ENCODE results near the gene TSPAN6. TPM values are rescaled to one million over a fixed set of nuclear protein-coding genes. Genes with fewer than 3 reads are reported as not detected.

Gene TSPAN6
- total and polyA plus RNA-seq, 2 of the 13 experiments (the other 11 are each of a cell fraction or from before 2014, with no cell fraction given) = 78.9 to 133 TPM

GRCh38 chrX:100636321-100636991 lies at the start of gene TSPAN6 (continued):
- TF ChIP-seq SALL1 (CRISPR knock-in tag; IDR thresholded peaks at IDR 0.05) = 0 out of 2 replicates have a peak, but pooled peaks have one; percentile 9
- TF ChIP-seq PHF8 (CRISPR knock-in tag; IDR thresholded peaks at IDR 0.05) = peak; percentile 64
- TF ChIP-seq POLR2A (IDR thresholded peaks at IDR 0.05; ENCODE audit: insufficient read depth in 1 of 2, low read depth in 2 of 2, low read length in 2 of 2) = peak; percentile 51 to 52; a peak in 2 of 4 replicates
- peak; percentile 90 for TF ChIP-seq RBFOX2 (IDR thresholded peaks at IDR 0.05; ENCODE audit: low read depth, low read length)
- TF ChIP-seq ZNF644 (CRISPR knock-in tag; IDR thresholded peaks at IDR 0.05; ENCODE audit: low read depth) = no peak
- TF ChIP-seq HIVEP1 (CRISPR knock-in tag; IDR thresholded peaks at IDR 0.05) = no peak
- TF ChIP-seq ZNF20 (CRISPR knock-in tag; IDR thresholded peaks at IDR 0.05) = no peak
- TF ChIP-seq DMAP1 (CRISPR knock-in tag; IDR thresholded peaks at IDR 0.05) = peak; percentile 39; the same call in 1 of the 2 replicates
- peak; percentile 14; the same call in 1 of the 2 replicates for TF ChIP-seq NR2C2 (CRISPR knock-in tag; IDR thresholded peaks at IDR 0.05; ENCODE audit: borderline replicate concordance)
- TF ChIP-seq ZNF570 (CRISPR knock-in tag; IDR thresholded peaks at IDR 0.05; ENCODE audit: borderline replicate concordance) = no peak
- peak; percentile 35 for TF ChIP-seq RBM39 (IDR thresholded peaks at IDR 0.05; ENCODE audit: low read depth, low read length, poor library complexity, severe bottlenecking)
- TF ChIP-seq ZNF777 (CRISPR knock-in tag; IDR thresholded peaks at IDR 0.05) = peak; percentile 62
- TF ChIP-seq ZNF263 (CRISPR knock-in tag; IDR thresholded peaks at IDR 0.05) = 0 out of 2 replicates have a peak, but pooled peaks have one; percentile 12
- peak; percentile 64; the same call in 1 of the 2 replicates for TF ChIP-seq ZFY (CRISPR knock-in tag; IDR thresholded peaks at IDR 0.05)
- peak; percentile 39; the same call in 1 of the 2 replicates for TF ChIP-seq ZNF501 (CRISPR knock-in tag; IDR thresholded peaks at IDR 0.05)
- TF ChIP-seq TSC22D2 (CRISPR knock-in tag; IDR thresholded peaks at IDR 0.05; ENCODE audit: borderline replicate concordance) = no peak
- peak; percentile 56 for TF ChIP-seq TAF1 (CRISPR knock-in tag; IDR thresholded peaks at IDR 0.05)
- peak; percentile 52; the same call in 1 of the 2 replicates for TF ChIP-seq ETV5 (CRISPR knock-in tag; IDR thresholded peaks at IDR 0.05; ENCODE audit: borderline replicate concordance)
- TF ChIP-seq, protein P1, sequence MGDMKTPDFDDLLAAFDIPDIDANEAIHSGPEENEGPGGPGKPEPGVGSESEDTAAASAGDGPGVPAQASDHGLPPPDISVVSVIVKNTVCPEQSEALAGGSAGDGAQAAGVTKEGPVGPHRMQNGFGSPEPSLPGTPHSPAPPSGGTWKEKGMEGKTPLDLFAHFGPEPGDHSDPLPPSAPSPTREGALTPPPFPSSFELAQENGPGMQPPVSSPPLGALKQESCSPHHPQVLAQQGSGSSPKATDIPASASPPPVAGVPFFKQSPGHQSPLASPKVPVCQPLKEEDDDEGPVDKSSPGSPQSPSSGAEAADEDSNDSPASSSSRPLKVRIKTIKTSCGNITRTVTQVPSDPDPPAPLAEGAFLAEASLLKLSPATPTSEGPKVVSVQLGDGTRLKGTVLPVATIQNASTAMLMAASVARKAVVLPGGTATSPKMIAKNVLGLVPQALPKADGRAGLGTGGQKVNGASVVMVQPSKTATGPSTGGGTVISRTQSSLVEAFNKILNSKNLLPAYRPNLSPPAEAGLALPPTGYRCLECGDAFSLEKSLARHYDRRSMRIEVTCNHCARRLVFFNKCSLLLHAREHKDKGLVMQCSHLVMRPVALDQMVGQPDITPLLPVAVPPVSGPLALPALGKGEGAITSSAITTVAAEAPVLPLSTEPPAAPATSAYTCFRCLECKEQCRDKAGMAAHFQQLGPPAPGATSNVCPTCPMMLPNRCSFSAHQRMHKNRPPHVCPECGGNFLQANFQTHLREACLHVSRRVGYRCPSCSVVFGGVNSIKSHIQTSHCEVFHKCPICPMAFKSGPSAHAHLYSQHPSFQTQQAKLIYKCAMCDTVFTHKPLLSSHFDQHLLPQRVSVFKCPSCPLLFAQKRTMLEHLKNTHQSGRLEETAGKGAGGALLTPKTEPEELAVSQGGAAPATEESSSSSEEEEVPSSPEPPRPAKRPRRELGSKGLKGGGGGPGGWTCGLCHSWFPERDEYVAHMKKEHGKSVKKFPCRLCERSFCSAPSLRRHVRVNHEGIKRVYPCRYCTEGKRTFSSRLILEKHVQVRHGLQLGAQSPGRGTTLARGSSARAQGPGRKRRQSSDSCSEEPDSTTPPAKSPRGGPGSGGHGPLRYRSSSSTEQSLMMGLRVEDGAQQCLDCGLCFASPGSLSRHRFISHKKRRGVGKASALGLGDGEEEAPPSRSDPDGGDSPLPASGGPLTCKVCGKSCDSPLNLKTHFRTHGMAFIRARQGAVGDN (CRISPR knock-in tag; IDR thresholded peaks at IDR 0.05) = peak; percentile 71
- peak; percentile 42; the same call in 1 of the 2 replicates for TF ChIP-seq ELF3 (CRISPR knock-in tag; IDR thresholded peaks at IDR 0.05)
- TF ChIP-seq MLXIP (CRISPR knock-in tag; IDR thresholded peaks at IDR 0.05; ENCODE audit: borderline replicate concordance) = no peak
- no peak for TF ChIP-seq NR2F2 (IDR thresholded peaks at IDR 0.05; ENCODE audit: borderline replicate concordance, low read depth)
- TF ChIP-seq ZNF761 (CRISPR knock-in tag; conservative IDR thresholded peaks at IDR 0.05) = 0 out of 2 replicates have a peak, but pooled peaks have one; percentile 42
- TF ChIP-seq, protein P2, sequence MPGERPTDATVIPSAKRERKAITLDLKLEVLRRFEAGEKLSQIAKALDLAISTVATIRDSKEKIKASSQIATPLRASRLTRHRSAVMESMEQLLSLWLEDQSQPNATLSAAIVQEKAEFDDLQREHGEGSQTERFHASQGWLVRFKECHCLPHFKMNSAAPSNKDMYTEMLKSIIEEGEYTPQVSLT (CRISPR knock-in tag; IDR thresholded peaks at IDR 0.05; ENCODE audit: borderline replicate concordance, low read depth) = no peak

All from HepG2 (cell line).